Suprapubic skin (tissue), 4 donors: ENCODE measurements around the gene KDSR. TPM values are rescaled to one million over a fixed set of nuclear protein-coding genes. Genes with fewer than 3 reads are reported as not detected.

Source experiments
- DNase-seq, 2 donors: peaks; one replicate each; pipeline ENCODE4 v3.0.0-alpha.2; 2019; ENCODE audit warnings: low spot score in 2 of 2
- H3K27ac ChIP-seq: fragments of 200-600 bp; sonication (generic); one replicate; pipeline ENCODE4 v1.5.1; 2019
- H3K27me3 ChIP-seq: fragments of 200-600 bp; sonication (generic); one replicate; pipeline ENCODE4 v1.5.1; 2019
- H3K36me3 ChIP-seq: fragments of 200-600 bp; sonication (generic); one replicate; pipeline ENCODE4 v1.5.1; 2019
- H3K4me1 ChIP-seq: fragments of 200-600 bp; sonication (generic); one replicate; pipeline ENCODE4 v1.5.1; 2019
- H3K4me3 ChIP-seq: fragments of 200-600 bp; sonication (generic); one replicate; pipeline ENCODE4 v1.5.1; 2019; ENCODE audit warnings: mild to moderate bottlenecking
- H3K9me3 ChIP-seq: fragments of 200-600 bp; sonication (generic); one replicate; pipeline ENCODE4 v1.5.1; 2019
- EP300 ChIP-seq: sonication (generic); formaldehyde crosslinking; IDR thresholded peaks from one replicate; pipeline ENCODE4 v1.6.1; 2017; ENCODE audit warnings: antibody characterized with exemption
- POLR2A ChIP-seq, 2 donors: fragments of 450-650 bp; IDR thresholded peaks; one replicate each; pipeline ENCODE4 v1.6.1; 2017; ENCODE audit warnings: antibody characterized with exemption in 2 of 2, mild to moderate bottlenecking in 2 of 2, moderate library complexity in 2 of 2
- POLR2AphosphoS5 ChIP-seq, 3 donors: sonication (generic); formaldehyde crosslinking; IDR thresholded peaks; one replicate each; pipeline ENCODE4 v1.6.1; 2017; ENCODE audit warnings: antibody characterized with exemption in 3 of 3
- WGBS: methylation state at CpG from one replicate; pipeline ENCODE4 v1.1.5; 2018; 5-methylcytosine and 5-hydroxymethylcytosine counted together
- total RNA-seq, 4 donors: library from RNA; depleted of rRNA; stranded (reverse); fragments of >200 nt; gene quantifications; one replicate each; pipeline ENCODE4 v1.1.0, GENCODE V29; 2016
- TF ChIP-seq, protein P1 (sequence below), 2 donors: fragments of 200-600 bp in 1 of 2; fragments of 450-650 bp in 1 of 2; sonication (generic) in 1 of 2; IDR thresholded peaks; one replicate each; pipeline ENCODE4 v1.5.1; 2016 to 2019; ENCODE audit warnings: antibody characterized with exemption in 2 of 2, mild to moderate bottlenecking in 1 of 2, moderate library complexity in 1 of 2

The KDSR gene
- total RNA-seq, 4 donors from 2014 or later = 65.4 to 115 (median 79.7) TPM

DNA sequence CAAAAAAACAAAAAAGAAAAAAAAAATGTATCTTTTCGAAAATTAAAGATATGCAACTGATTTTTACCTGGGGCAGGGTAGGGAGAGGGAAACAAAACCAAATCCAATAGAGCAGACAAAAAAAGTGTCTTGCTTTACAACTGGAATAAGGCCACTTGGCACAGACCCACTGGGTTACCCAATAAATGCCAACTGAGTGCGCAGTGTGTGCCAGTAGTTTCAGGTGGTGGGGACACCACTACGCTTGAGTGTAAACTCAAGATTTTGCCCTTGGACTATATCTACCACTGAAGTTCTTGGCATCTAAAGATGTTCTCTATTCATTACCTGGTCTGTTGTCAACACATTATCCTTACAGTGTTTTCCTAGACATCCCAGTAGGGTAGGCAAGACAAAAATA lies 39.0 kb upstream of the KDSR start:
- 58% methylated on average over 3 of the region's 3 CpGs for WGBS
- H3K4me1 ChIP-seq = peaks cover 5% of the 10 kb centered on the region
- H3K4me3 ChIP-seq = no peak overlapping the region
- H3K27ac ChIP-seq = no peak overlapping the region
- H3K27me3 ChIP-seq = no peaks in the 10 kb centered on the region
- peaks cover 70% of the 10 kb centered on the region for H3K36me3 ChIP-seq
- no peak for TF ChIP-seq POLR2AphosphoS5 (IDR thresholded peaks at IDR 0.05)
- TF ChIP-seq, protein P1, sequence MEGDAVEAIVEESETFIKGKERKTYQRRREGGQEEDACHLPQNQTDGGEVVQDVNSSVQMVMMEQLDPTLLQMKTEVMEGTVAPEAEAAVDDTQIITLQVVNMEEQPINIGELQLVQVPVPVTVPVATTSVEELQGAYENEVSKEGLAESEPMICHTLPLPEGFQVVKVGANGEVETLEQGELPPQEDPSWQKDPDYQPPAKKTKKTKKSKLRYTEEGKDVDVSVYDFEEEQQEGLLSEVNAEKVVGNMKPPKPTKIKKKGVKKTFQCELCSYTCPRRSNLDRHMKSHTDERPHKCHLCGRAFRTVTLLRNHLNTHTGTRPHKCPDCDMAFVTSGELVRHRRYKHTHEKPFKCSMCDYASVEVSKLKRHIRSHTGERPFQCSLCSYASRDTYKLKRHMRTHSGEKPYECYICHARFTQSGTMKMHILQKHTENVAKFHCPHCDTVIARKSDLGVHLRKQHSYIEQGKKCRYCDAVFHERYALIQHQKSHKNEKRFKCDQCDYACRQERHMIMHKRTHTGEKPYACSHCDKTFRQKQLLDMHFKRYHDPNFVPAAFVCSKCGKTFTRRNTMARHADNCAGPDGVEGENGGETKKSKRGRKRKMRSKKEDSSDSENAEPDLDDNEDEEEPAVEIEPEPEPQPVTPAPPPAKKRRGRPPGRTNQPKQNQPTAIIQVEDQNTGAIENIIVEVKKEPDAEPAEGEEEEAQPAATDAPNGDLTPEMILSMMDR (IDR thresholded peaks at IDR 0.05) = no peak
- DNase-seq = no peak
- no peaks in the 10 kb centered on the region for H3K9me3 ChIP-seq

DNA sequence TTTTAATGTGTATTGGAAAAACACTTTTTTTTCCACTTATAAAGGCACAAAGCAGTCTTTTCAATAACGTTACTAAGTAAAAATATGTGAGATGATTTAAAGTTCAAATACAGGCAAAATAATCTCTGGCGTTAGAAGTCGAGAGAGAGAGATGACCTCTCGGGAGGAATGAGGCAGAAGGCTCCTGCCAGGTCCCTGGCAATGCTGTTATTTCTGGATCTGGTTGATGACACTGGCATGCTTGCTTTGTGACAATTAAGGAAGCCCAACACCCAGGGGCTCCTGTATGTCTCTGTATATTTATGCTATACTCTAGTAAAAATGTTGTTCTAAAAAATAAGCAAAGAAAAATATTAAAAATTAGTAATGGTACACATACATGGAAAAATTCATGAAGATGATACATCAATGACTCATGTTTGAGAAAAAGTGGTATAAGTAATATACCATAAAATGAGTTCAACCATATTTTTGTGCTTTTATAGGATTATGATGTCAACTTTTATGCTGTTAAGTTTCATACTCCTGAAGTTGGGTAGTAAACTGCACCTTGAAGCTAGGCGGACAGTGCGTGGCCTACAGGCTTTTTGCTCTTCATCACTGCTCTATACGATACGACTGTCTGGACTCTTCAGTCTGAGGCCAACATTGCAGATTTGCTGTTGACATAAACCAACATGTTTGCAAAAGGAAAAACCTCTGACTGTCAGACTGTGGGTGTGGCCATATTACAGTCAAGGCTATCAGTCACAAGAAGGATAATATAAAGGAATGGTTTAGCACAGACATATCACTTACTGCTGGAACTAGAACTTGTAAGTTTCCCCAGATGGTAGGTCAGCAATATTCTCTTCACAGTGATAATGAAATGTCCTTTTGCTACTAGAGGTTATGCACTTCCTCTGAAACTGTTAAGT lies 35.5 kb upstream of the KDSR start:
- 90% methylated on average over 8 of the region's 8 CpGs for WGBS
- Histone ChIP-seq H3K4me3 (no peak overlapping the region), H3K9me3 (no peaks in the 10 kb centered on the region), H3K36me3 (peaks cover 79% of the 10 kb centered on the region), H3K27me3 (no peaks in the 10 kb centered on the region), H3K4me1 (no peaks in the 10 kb centered on the region), H3K27ac (no peak overlapping the region)
- TF ChIP-seq POLR2A (IDR thresholded peaks at IDR 0.05) = no peak
- DNase-seq = no peak

DNA sequence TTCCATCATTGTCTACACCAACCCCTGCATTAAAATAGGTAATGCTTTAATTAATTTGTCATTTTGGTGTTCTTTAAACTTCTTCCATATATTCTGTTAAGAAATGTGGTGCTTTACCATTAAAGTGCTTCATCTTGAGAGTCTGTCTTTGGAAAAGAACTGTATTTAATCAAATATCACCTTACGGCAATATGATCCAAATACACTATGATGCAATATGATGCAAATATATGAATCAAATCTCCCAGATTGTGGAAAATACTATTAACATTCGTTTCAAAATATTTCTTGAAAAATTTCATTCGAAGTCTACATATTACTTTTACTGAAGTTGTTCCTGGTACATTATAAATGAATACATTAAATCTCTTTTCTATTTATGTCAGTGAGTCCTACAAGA lies 32.3 kb upstream of the KDSR start:
- Histone ChIP-seq H3K4me3 (no peak overlapping the region), H3K27ac (no peak overlapping the region), H3K36me3 (peaks cover 99% of the 10 kb centered on the region), H3K27me3 (no peaks in the 10 kb centered on the region), H3K4me1 (no peaks in the 10 kb centered on the region), H3K9me3 (no peaks in the 10 kb centered on the region)
- no peak for TF ChIP-seq POLR2A (IDR thresholded peaks at IDR 0.05)
- TF ChIP-seq, protein P1 (IDR thresholded peaks at IDR 0.05) = no peak
- no peak for TF ChIP-seq POLR2AphosphoS5 (IDR thresholded peaks at IDR 0.05)
- TF ChIP-seq EP300 = no peak
- WGBS = 96% methylated on average over 3 of the region's 3 CpGs
- DNase-seq = no peak

DNA sequence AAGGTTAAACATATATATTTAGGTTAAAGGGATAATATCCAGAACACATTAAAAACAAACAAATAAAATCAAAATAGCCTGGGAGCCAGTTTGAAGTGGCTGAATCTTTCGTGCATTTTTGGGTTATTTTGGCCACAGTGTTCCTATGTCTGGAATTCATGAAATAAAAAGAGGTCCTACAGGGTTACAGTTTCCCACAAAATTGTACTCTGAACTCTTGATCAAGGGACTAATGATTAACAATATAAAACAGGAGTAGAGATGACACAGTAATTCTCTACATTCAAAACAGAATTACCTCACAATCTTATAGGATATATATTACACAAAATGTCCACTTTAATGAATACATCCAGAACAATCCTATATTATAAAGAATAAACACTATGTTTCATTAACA lies 30.3 kb upstream of the KDSR start:
- Histone ChIP-seq H3K36me3 (peaks cover 97% of the 10 kb centered on the region), H3K27me3 (no peaks in the 10 kb centered on the region), H3K27ac (no peak overlapping the region), H3K4me1 (no peaks in the 10 kb centered on the region), H3K9me3 (no peaks in the 10 kb centered on the region), H3K4me3 (no peak overlapping the region)
- WGBS = 92% methylated on average over 1 of the region's 1 CpG
- no peak for TF ChIP-seq POLR2AphosphoS5 (IDR thresholded peaks at IDR 0.05)
- no peak for TF ChIP-seq POLR2A (IDR thresholded peaks at IDR 0.05)
- TF ChIP-seq EP300 = no peak
- TF ChIP-seq, protein P1 (IDR thresholded peaks at IDR 0.05) = no peak
- DNase-seq = no peak

DNA sequence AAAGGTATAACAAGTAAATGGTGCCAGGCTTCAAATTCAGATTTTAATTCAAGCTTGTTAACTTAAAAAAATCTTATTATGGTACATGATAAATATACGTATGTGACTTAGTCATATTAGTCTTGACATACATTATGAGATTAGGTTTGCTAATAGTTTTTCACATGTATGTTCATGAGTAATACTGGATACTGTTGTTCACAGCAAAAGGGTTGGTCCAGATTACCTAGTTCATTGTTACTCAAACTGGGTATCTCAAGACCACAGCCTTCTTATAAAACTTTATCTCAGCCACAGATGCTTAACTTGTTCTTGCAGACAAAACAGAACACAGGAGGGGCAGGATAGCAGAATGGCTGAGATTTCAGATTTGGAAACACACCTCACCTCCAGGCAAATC lies 28.5 kb upstream of the KDSR start:
- no peaks in the 10 kb centered on the region for H3K9me3 ChIP-seq
- H3K4me1 ChIP-seq = no peaks in the 10 kb centered on the region
- no peaks in the 10 kb centered on the region for H3K27me3 ChIP-seq
- no peak for DNase-seq
- 90% methylated on average over 1 of the region's 1 CpG for WGBS
- peaks cover 95% of the 10 kb centered on the region for H3K36me3 ChIP-seq
- H3K27ac ChIP-seq = no peak overlapping the region
- no peak overlapping the region for H3K4me3 ChIP-seq
- TF ChIP-seq EP300 = no peak
- TF ChIP-seq POLR2A (IDR thresholded peaks at IDR 0.05) = no peak
- TF ChIP-seq POLR2AphosphoS5 (IDR thresholded peaks at IDR 0.05) = no peak
- TF ChIP-seq, protein P1 (IDR thresholded peaks at IDR 0.05) = no peak
